Fibroblast of lung (primary cell): ENCODE results near the gene NDUFAF7. TPM values are rescaled to one million over a fixed set of nuclear protein-coding genes. Genes with fewer than 3 reads are reported as not detected.
A peak's percentile ranks its signal among the peaks of the same experiment; 100 is the strongest.

Experiments used
- DNase-seq, 2 donors: peaks; one replicate each; pipeline versions ENCODE4 v3.0.0 to v3.0.0-alpha.2; 2010; ENCODE audit warnings: low read depth in 2 of 2
- H2AFZ ChIP-seq: 2 replicates; pipeline ENCODE4 v1.5.1; 2012; ENCODE audit warnings: low read length, control low read depth, inconsistent platforms
- H3K27ac ChIP-seq: 2 replicates; pipeline ENCODE4 v1.5.1; 2011; ENCODE audit warnings: low read length, control low read depth; ENCODE audit not compliant: insufficient read depth
- H3K27me3 ChIP-seq: 2 replicates; pipeline ENCODE4 v1.5.1; 2011; ENCODE audit warnings: mild to moderate bottlenecking, low read length; ENCODE audit not compliant: control insufficient read depth, insufficient read depth
- H3K36me3 ChIP-seq: 2 replicates; pipeline ENCODE4 v1.5.1; 2011; ENCODE audit warnings: low read length; ENCODE audit not compliant: control insufficient read depth, insufficient read depth
- H3K4me1 ChIP-seq: 2 replicates; pipeline ENCODE4 v1.5.1; 2011; ENCODE audit warnings: low read length; ENCODE audit not compliant: control insufficient read depth, insufficient read depth; ENCODE audit errors: extremely low read depth
- H3K4me2 ChIP-seq: 2 replicates; pipeline ENCODE4 v1.5.1; 2011; ENCODE audit warnings: low read length, control low read depth; ENCODE audit not compliant: insufficient read depth; ENCODE audit errors: extremely low read depth
- H3K4me3 ChIP-seq, 4 experiments: fragments of 200-600 bp in 1 of 4; sonication (generic) in 1 of 4; replicated peaks in 1 of 4; 2 replicates each; pipeline ENCODE4 v1.5.1; 2011 to 2016; ENCODE audit warnings: low read length in 4 of 4, low read depth in 3 of 4, mild to moderate bottlenecking in 3 of 4, control low read depth in 2 of 4, inconsistent platforms in 1 of 4, mixed read lengths in 1 of 4; ENCODE audit not compliant: insufficient read depth in 1 of 4; ENCODE audit errors: control extremely low read depth in 1 of 4
- H3K79me2 ChIP-seq: 2 replicates; pipeline ENCODE4 v1.5.1; 2012; ENCODE audit warnings: mild to moderate bottlenecking, low read length, inconsistent platforms; ENCODE audit not compliant: control insufficient read depth, insufficient read depth
- H3K9ac ChIP-seq: 2 replicates; pipeline ENCODE4 v1.5.1; 2011; ENCODE audit warnings: mild to moderate bottlenecking, low read length, control low read depth; ENCODE audit not compliant: insufficient read depth
- H3K9me3 ChIP-seq: 2 replicates; pipeline ENCODE4 v1.5.1; 2012; ENCODE audit warnings: low read depth, low read length; ENCODE audit not compliant: control insufficient read depth, insufficient read depth
- H4K20me1 ChIP-seq: 2 replicates; pipeline ENCODE4 v1.5.1; 2011; ENCODE audit warnings: low read length; ENCODE audit not compliant: control insufficient read depth, insufficient read depth; ENCODE audit errors: extremely low read depth
- CTCF ChIP-seq, 2 donors: IDR thresholded peaks in 1 of 2; conservative IDR thresholded peaks in 1 of 2; 1 replicate in 1 of 2; 2 replicates in 1 of 2; pipeline ENCODE4 v1.5.1; 2011 to 2012; ENCODE audit warnings: low read length in 2 of 2, control low read depth in 1 of 2, inconsistent platforms in 1 of 2, low read depth in 1 of 2, mild to moderate bottlenecking in 1 of 2
- EZH2 ChIP-seq: IDR thresholded peaks from 2 replicates; pipeline ENCODE4 v1.5.1; 2012; ENCODE audit warnings: low read length, control low read depth, mild to moderate bottlenecking; ENCODE audit errors: missing control alignments
- polyA plus RNA-seq, 2 donors: library from polyadenylated mRNA; depleted of rRNA in 1 of 2; stranded (reverse) in 1 of 2; unstranded in 1 of 2; fragments of >200 nt; gene quantifications; 2 replicates each; pipeline ENCODE4 v1.2.1, GENCODE V29; 2011 to 2012; ENCODE audit warnings: missing spikeins in 1 of 2
- total RNA-seq: library from RNA; depleted of rRNA; stranded (reverse); fragments of >200 nt; gene quantifications from 2 replicates; pipeline ENCODE4 v1.2.1, GENCODE V29; 2014

The NDUFAF7 gene
- total and polyA plus RNA-seq, 2 donors (not counting 1 experiment from before 2014, with no cell fraction given): 16.8 to 18.7 TPM

- Histone ChIP-seq H4K20me1 (no peaks in the 10 kb centered on the region), H3K4me3 (no peak overlapping the region), H3K79me2 (no peaks in the 10 kb centered on the region), H3K4me2 (no peak overlapping the region), H3K27me3 (no peaks in the 10 kb centered on the region), H3K27ac (no peak overlapping the region), H2AFZ (no peak overlapping the region), H3K4me1 (no peaks in the 10 kb centered on the region), H3K9me3 (no peaks in the 10 kb centered on the region), H3K36me3 (peaks cover 2% of the 10 kb centered on the region), H3K9ac (no peak overlapping the region)
- TF ChIP-seq EZH2 (no peak), CTCF (conservative IDR thresholded peaks at IDR 0.05 in 1 of 2, IDR thresholded peaks at IDR 0.05 in 1 of 2; ENCODE audit: low read depth in 1 of 2, low read length in 2 of 2) (no peak)
- no peak for DNase-seq
These were observed 44.8 kb downstream of the NDUFAF7 start for GRCh38 chr2:37276291-37276690.

- H3K27ac ChIP-seq: no peak overlapping the region
- peaks cover 13% of the 10 kb centered on the region for H3K4me1 ChIP-seq
- TF ChIP-seq CTCF (conservative IDR thresholded peaks at IDR 0.05 in 1 of 2, IDR thresholded peaks at IDR 0.05 in 1 of 2; ENCODE audit: low read depth in 1 of 2, low read length in 2 of 2): no peak
- TF ChIP-seq EZH2: no peak
- H3K27me3 ChIP-seq: no peaks in the 10 kb centered on the region
- H3K4me3 ChIP-seq: no peak overlapping the region
- H3K9ac ChIP-seq: no peak overlapping the region
- no peak overlapping the region for H2AFZ ChIP-seq
- H4K20me1 ChIP-seq: no peaks in the 10 kb centered on the region
- peaks cover 2% of the 10 kb centered on the region for H3K36me3 ChIP-seq
- DNase-seq: no peak
- H3K9me3 ChIP-seq: no peaks in the 10 kb centered on the region
- H3K79me2 ChIP-seq: no peaks in the 10 kb centered on the region
- H3K4me2 ChIP-seq: no peak overlapping the region
These were observed 50.5 kb downstream of the NDUFAF7 start for GRCh38 chr2:37281916-37282315.

GRCh38 chr2:37282746-37283145, 51.3 kb downstream of the NDUFAF7 start:
- H3K4me1 ChIP-seq: peaks cover 13% of the 10 kb centered on the region
- H3K79me2 ChIP-seq: no peaks in the 10 kb centered on the region
- no peaks in the 10 kb centered on the region for H3K27me3 ChIP-seq
- peak overlapping the region; percentile 4 for H3K4me2 ChIP-seq
- H4K20me1 ChIP-seq: no peaks in the 10 kb centered on the region
- H3K9me3 ChIP-seq: no peaks in the 10 kb centered on the region
- no peak overlapping the region for H3K9ac ChIP-seq
- peaks cover 4% of the 10 kb centered on the region for H3K36me3 ChIP-seq
- H3K4me3 ChIP-seq: no peak overlapping the region
- DNase-seq: peak; percentile 22 to 53
- no peak overlapping the region for H2AFZ ChIP-seq
- TF ChIP-seq EZH2 (no peak), CTCF (conservative IDR thresholded peaks at IDR 0.05 in 1 of 2, IDR thresholded peaks at IDR 0.05 in 1 of 2; ENCODE audit: low read depth in 1 of 2, low read length in 2 of 2) (no peak)
- no peak overlapping the region for H3K27ac ChIP-seq
